Neural crest cell (in vitro differentiated cells): ENCODE data around the gene ADAMTSL5. TPM values are rescaled to one million over a fixed set of nuclear protein-coding genes. Genes with fewer than 3 reads are reported as not detected.

Experiments used
- DNase-seq: peaks from one replicate; pipeline ENCODE4 v3.0.0; 2021; ENCODE audit warnings: low read depth, mixed read lengths, low spot score
- H3K27ac Mint-ChIP-seq: one replicate; pipeline ENCODE4 v1.8.0; 2021; ENCODE audit warnings: mild to moderate bottlenecking, mixed read lengths; ENCODE audit not compliant: unreplicated experiment
- H3K27me3 Mint-ChIP-seq: 2 replicates; pipeline ENCODE4 v1.8.0; 2021; ENCODE audit warnings: low read depth, mild to moderate bottlenecking, mixed read lengths
- H3K36me3 Mint-ChIP-seq: 2 replicates; pipeline ENCODE4 v1.8.0; 2021; ENCODE audit warnings: low read depth, mild to moderate bottlenecking, mixed read lengths
- H3K4me1 Mint-ChIP-seq: 2 replicates; pipeline ENCODE4 v1.8.0; 2021; ENCODE audit warnings: mixed read lengths
- H3K4me3 Mint-ChIP-seq: one replicate; pipeline ENCODE4 v1.8.0; 2021; ENCODE audit warnings: mild to moderate bottlenecking, mixed read lengths
- H3K9me3 Mint-ChIP-seq: 2 replicates; pipeline ENCODE4 v1.8.0; 2021; ENCODE audit warnings: mixed read lengths
- CTCF ChIP-seq: fragments of 200-600 bp; sonication (generic); conservative IDR thresholded peaks from 2 replicates; pipeline ENCODE4 v1.5.0; 2021; ENCODE audit warnings: antibody characterized with exemption, mild to moderate bottlenecking
- total RNA-seq: library from RNA; stranded (reverse); gene quantifications from 2 replicates; pipeline ENCODE4 v1.2.1, GENCODE V29; 2021

Gene ADAMTSL5
- total RNA-seq, 1 donor from 2014 or later: not detected

- Mint-ChIP-seq H3K27me3 (peaks cover 74% of the 10 kb centered on the region), H3K4me3 (no peak overlapping the region), H3K36me3 (no peaks in the 10 kb centered on the region), H3K27ac (no peak overlapping the region), H3K4me1 (peaks cover 5% of the 10 kb centered on the region), H3K9me3 (no peaks in the 10 kb centered on the region)
- no peak for DNase-seq
- peak; percentile 72 for TF ChIP-seq CTCF
These were observed 878 bp upstream of the ADAMTSL5 start for GRCh38 chr19:1513499-1514294.

GRCh38 chr19:1511318-1512317 lies 1.2 kb downstream of the ADAMTSL5 start:
- TF ChIP-seq CTCF: no peak
- DNase-seq: no peak
- Mint-ChIP-seq H3K9me3 (peaks cover 2% of the 10 kb centered on the region), H3K27ac (no peak overlapping the region), H3K36me3 (no peaks in the 10 kb centered on the region), H3K27me3 (peaks cover 65% of the 10 kb centered on the region), H3K4me1 (peaks cover 10% of the 10 kb centered on the region), H3K4me3 (no peak overlapping the region)

GRCh38 chr19:1510807-1511206 lies 2.0 kb downstream of the ADAMTSL5 start:
- H3K27me3 Mint-ChIP-seq: peaks cover 60% of the 10 kb centered on the region
- no peak overlapping the region for H3K4me3 Mint-ChIP-seq
- no peaks in the 10 kb centered on the region for H3K36me3 Mint-ChIP-seq

GRCh38 chr19:1510442-1510806 lies 2.4 kb downstream of the ADAMTSL5 start:
- no peak for TF ChIP-seq CTCF
- no peaks in the 10 kb centered on the region for H3K36me3 Mint-ChIP-seq
- peaks cover 10% of the 10 kb centered on the region for H3K4me1 Mint-ChIP-seq
- H3K9me3 Mint-ChIP-seq: peaks cover 2% of the 10 kb centered on the region
- H3K27me3 Mint-ChIP-seq: peaks cover 61% of the 10 kb centered on the region
- no peak for DNase-seq
- H3K4me3 Mint-ChIP-seq: no peak overlapping the region
- H3K27ac Mint-ChIP-seq: no peak overlapping the region

More at GRCh38 chr19:1510807-1511206, 2.0 kb downstream of the ADAMTSL5 start:
- peaks cover 10% of the 10 kb centered on the region for H3K4me1 Mint-ChIP-seq
- no peak for TF ChIP-seq CTCF
- H3K27ac Mint-ChIP-seq: no peak overlapping the region
- H3K9me3 Mint-ChIP-seq: peaks cover 2% of the 10 kb centered on the region
- no peak for DNase-seq

- Mint-ChIP-seq H3K9me3 (peaks cover 2% of the 10 kb centered on the region), H3K27me3 (peaks cover 62% of the 10 kb centered on the region), H3K27ac (no peak overlapping the region), H3K36me3 (no peaks in the 10 kb centered on the region), H3K4me1 (peaks cover 10% of the 10 kb centered on the region), H3K4me3 (peak overlapping the region; percentile 32)
- no peak for TF ChIP-seq CTCF
- DNase-seq: no peak
These were observed 3.0 kb downstream of the ADAMTSL5 start for GRCh38 chr19:1509602-1510441.
